K562 (cell line): Measurements from ENCODE around the gene ZNF787. TPM values are rescaled to one million over a fixed set of nuclear protein-coding genes. Genes with fewer than 3 reads are reported as not detected.
A peak's percentile ranks its signal among the peaks of the same experiment; 100 is the strongest.

ENCODE experiments used
- FOSL1 ChIP-seq: fragments of 200-800 bp; sonication (Bioruptor generic); conservative IDR thresholded peaks from 2 replicates; pipeline ENCODE4 v1.6.1; 2016; ENCODE audit warnings: missing genetic modification characterization, missing compliant biosample characterization
- HBP1 ChIP-seq: fragments of 450-650 bp; formaldehyde crosslinking; IDR thresholded peaks from 2 replicates; pipeline ENCODE4 v1.4.0; 2022; ENCODE audit warnings: missing genetic modification characterization
- L3MBTL2 ChIP-seq: fragments of 450-650 bp; IDR thresholded peaks from 2 replicates; pipeline ENCODE4 v1.6.1; 2016; ENCODE audit warnings: mild to moderate bottlenecking, moderate library complexity
- RNF2 ChIP-seq: sonication (generic); IDR thresholded peaks from 2 replicates; pipeline ENCODE4 v1.6.1; 2016
- SLC30A9 ChIP-seq: fragments of 250-450 bp; sonication (Bioruptor Pico); IDR thresholded peaks from 2 replicates; pipeline ENCODE4 v1.8.0; 2022; ENCODE audit warnings: mild to moderate bottlenecking, moderate library complexity
- STAT5A ChIP-seq: IDR thresholded peaks from 2 replicates; pipeline ENCODE4 v1.6.1; 2012; ENCODE audit warnings: low read length, inconsistent platforms, borderline replicate concordance
- TAF1 ChIP-seq: IDR thresholded peaks from 2 replicates; pipeline ENCODE4 v1.6.1; 2011; ENCODE audit warnings: mild to moderate bottlenecking, low read length, moderate library complexity; ENCODE audit not compliant: insufficient read depth, control insufficient read depth, severe bottlenecking; ENCODE audit errors: extremely low read depth
- U2AF1 ChIP-seq: fragments of 200-400 bp; formaldehyde crosslinking; optimal IDR thresholded peaks from 2 replicates; pipeline ENCODE3; 2017; ENCODE audit warnings: mild to moderate bottlenecking, low read depth, low read length, moderate library complexity
- ZNF197 ChIP-seq: fragments of 200-800 bp; sonication (Bioruptor generic); IDR thresholded peaks from 2 replicates; pipeline ENCODE4 v1.6.1; 2016; ENCODE audit warnings: low read depth, missing genetic modification characterization, missing compliant biosample characterization
- ZNF766 ChIP-seq: fragments of 200-800 bp; sonication (Bioruptor generic); conservative IDR thresholded peaks from 2 replicates; pipeline ENCODE4 v1.6.1; 2016; ENCODE audit warnings: missing genetic modification characterization, missing compliant biosample characterization
- polyA plus RNA-seq, 8 experiments: library from polyadenylated mRNA; depleted of rRNA in 4 of 8; stranded (reverse) in 5 of 8; unstranded in 3 of 8; fragments of >200 nt; fragmentation: Nextera tagmentation in 2 of 8; fragmentation: Illumina TruSeq in 1 of 8; extraction: Ambion mirVana in 2 of 8; extraction: Trizol in 1 of 8; gene quantifications; 2 replicates each; pipeline versions ENCODE4 v1.2.1 to v1.2.3, GENCODE V29; 2011 to 2014; ENCODE audit warnings: inconsistent platforms in 1 of 8, missing spikeins in 1 of 8
- total RNA-seq, 7 experiments: library from RNA; depleted of rRNA in 6 of 7; stranded (reverse); fragments of >200 nt in 6 of 7; fragmentation: Illumina TruSeq in 2 of 7; extraction: Trizol in 2 of 7; gene quantifications; 2 replicates each; pipeline versions ENCODE4 v1.2.1 to v1.2.3, GENCODE V29; 2011 to 2021; ENCODE audit warnings: low replicate concordance in 1 of 7
- TF ChIP-seq, protein P1 (sequence below): IDR thresholded peaks from 2 replicates; pipeline ENCODE4 v1.6.1; 2011; ENCODE audit warnings: borderline replicate concordance, low read depth, mild to moderate bottlenecking, moderate library complexity, low read length; ENCODE audit not compliant: insufficient read depth, poor library complexity, severe bottlenecking

ZNF787 gene
- total and polyA plus RNA-seq, 9 of the 15 experiments (the other 6 are each of a cell fraction or from before 2014, with no cell fraction given): 0.45 to 77.6 (median 7.3) TPM

DNA sequence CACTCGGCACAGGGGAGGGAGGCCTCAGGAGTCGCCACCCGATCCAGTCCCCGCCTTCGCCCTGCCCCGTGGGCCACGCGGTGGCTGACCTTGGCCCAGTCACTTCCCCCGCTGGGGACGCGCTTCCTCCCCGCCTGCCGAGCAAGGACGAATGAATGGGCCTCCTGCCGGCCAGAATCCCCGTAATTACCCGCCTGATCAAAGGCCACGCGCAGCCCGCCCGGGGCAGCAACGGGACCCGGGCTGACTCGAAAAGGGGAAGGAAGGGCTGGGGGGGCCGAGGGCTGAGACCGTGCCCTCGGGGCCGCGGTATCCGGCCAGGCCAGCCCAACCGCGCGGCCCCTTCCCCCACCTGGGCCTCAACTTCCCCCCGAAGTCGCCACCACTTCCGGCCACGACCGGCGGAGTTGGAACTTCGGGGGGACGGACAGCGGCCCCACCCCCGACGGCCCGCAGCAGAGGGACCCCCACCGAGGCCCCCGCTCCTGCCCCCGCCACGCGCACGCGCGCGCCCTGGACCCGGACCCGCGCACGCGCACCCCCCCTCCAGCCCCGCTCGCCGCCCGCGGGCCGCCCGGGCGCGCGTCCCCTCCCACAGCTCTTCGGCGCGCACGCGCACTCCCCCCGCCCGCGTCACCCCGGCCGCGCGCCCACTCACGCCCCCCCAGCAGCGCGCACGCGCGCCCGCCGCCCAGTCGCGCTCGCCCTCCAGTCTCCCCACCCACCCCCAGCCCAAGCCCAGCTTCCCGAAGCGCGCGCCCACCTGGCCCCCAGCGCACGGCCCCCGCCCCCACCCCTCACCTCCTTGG lies 520 bp downstream of the ZNF787 start (continued):
- TF ChIP-seq, protein P1, sequence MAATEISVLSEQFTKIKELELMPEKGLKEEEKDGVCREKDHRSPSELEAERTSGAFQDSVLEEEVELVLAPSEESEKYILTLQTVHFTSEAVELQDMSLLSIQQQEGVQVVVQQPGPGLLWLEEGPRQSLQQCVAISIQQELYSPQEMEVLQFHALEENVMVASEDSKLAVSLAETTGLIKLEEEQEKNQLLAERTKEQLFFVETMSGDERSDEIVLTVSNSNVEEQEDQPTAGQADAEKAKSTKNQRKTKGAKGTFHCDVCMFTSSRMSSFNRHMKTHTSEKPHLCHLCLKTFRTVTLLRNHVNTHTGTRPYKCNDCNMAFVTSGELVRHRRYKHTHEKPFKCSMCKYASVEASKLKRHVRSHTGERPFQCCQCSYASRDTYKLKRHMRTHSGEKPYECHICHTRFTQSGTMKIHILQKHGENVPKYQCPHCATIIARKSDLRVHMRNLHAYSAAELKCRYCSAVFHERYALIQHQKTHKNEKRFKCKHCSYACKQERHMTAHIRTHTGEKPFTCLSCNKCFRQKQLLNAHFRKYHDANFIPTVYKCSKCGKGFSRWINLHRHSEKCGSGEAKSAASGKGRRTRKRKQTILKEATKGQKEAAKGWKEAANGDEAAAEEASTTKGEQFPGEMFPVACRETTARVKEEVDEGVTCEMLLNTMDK: no peak
- TF ChIP-seq RNF2 (peak; percentile 56; the same call in 1 of the 2 replicates), ZNF766 (CRISPR knock-in tag) (peak; percentile 89), L3MBTL2 (peak; percentile 75), SLC30A9 (no peak), U2AF1 (peak; percentile 16), TAF1 (peak; percentile 43), STAT5A (no peak), HBP1 (CRISPR knock-in tag) (peak; percentile 96), ZNF197 (CRISPR knock-in tag) (peak; percentile 83), FOSL1 (tag) (peak; percentile 36)
